GM19239 (cell line): Measurements from ENCODE around the gene UBE2QL1.

ENCODE experiments used
- DNase-seq: peaks from one replicate; pipeline ENCODE4 v3.0.0; 2011; ENCODE audit warnings: low spot score; ENCODE audit not compliant: insufficient read length
- FAIRE-seq: peaks from 2 replicates; lab custom pipeline; 2011; peaks lifted over from hg19 to GRCh38; lab: Jason Lieb, UNC

The UBE2QL1 gene

GRCh38 chr5:6452622-6453504 is 4.2 kb downstream of the UBE2QL1 start:
- no peak for DNase-seq
- FAIRE-seq, result no peak

DNA sequence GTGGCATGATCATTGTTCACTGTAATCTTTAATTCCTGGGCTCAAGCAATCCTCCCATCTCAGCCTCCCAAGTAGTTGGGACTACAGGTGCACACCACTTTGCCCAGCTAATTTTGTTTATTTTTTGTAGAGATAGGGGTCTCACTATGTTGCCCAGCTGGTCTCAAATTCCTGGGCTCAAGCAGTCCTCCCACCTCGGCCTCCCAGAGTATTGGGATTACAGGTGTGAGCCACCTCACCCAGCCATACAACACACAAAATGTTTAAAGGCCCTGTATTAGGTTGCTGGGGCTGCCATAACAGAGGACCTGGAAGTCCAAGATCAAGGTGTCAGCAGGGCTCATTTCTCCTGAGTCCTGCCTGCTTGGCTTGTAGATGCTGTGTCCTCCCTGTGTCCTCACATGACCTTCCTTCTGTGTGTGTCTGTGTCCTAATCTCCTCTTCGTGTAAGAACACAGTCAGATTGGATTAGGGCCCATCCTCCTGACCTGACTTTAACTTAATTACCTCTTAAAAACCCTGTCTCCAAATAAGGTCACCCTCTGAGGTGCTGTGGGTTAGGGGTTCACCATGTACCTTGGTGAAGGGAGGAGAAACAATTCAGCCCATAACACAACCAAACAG is 5.4 kb downstream of the UBE2QL1 start:
- no peak for FAIRE-seq
- no peak for DNase-seq

GRCh38 chr5:6454628-6455053 is 6.0 kb downstream of the UBE2QL1 start:
- no peak for FAIRE-seq
- DNase-seq, result no peak

GRCh38 chr5:6455571-6456200 is 7.0 kb downstream of the UBE2QL1 start:
- no peak for FAIRE-seq
- DNase-seq, result no peak

- DNase-seq (no peak), FAIRE-seq (no peak)
Measured at GRCh38 chr5:6456766-6457370, 8.2 kb downstream of the UBE2QL1 start.

DNA sequence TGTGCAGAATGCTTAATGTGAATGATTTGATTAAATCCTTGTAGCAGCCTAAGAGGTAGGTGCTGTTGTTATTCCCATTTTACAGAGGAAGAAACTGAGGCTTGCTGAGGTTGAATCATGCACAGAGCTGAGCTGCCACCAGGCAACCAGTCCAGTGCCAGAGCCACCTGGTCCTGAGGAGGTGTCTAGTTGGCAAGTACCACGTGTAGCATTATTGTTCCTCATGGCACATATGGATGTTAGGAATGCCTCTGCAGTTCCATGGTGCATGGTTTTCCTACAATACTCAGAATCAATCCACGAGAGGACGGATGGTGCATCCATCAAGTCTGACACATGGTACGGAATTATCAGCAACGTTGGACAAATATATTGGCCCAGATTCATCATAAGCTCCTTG is 8.9 kb downstream of the UBE2QL1 start:
- DNase-seq (no peak), FAIRE-seq (no peak)

GRCh38 chr5:6458833-6459232 is 10.2 kb downstream of the UBE2QL1 start:
- no peak for FAIRE-seq
- DNase-seq, result no peak

DNA sequence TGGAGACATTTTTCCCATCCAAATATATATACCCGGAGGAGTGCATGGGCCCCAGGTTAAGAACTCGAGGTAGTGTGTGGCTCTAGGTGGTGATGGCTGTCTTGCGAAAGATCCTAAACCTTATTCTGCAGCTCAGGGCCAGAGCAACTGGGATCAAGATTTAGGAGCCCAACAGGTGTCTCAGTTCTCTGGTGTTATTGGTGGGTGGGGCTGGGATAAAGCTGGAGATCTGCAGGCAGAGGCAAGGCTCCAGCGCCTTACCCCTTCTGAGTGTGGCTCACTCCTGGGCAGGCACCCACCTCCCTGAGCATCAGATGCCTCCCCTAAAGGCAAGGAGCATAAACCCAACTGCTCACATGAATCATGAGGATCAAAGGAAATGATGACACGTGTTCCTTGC is 11.2 kb downstream of the UBE2QL1 start:
- DNase-seq (no peak), FAIRE-seq (no peak)

GRCh38 chr5:6461006-6461405 is 12.3 kb downstream of the UBE2QL1 start:
- DNase-seq, result no peak
- no peak for FAIRE-seq

DNA sequence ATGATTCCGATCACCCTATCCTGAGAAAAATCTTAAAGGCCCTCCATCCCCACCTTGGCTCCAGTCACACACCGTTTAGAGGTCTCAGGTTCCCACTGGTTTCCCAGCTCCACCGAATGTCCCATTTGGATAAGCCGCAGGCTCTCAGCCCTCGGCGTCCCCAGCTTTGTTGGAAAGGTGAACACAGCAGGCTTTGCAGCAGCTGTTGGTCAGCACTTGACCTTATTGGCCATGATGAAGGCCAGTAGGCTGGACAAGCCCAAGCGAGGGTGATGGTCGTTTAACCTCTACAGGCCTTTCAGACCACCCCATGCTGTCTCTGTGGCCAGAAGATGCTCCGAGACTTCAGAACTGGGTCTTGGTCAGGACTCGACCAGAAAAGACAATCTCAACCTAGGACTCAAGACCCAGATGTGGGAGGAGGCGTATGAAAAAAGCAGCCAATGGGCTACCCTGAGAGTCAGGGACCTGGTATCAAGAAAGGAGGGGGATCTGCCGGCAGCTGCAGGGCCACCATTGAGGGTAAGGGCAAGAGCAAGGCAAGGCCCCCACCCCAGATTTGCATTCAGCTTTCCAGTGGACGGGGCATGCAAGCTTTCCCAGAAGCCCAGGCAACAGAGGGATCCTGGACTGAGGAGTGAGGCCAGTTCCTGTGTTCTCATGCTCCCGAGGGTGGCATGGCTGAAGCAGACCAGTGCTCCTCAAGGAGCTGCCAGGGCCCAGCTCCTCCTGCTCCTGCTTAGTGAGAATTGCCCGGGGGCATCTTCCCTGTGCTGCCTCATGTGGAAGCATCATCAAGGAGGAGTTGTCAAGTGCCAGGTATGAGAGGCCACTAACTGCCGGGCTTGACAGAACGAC is 13.4 kb downstream of the UBE2QL1 start:
- no peak for FAIRE-seq

GRCh38 chr5:6462671-6463070 is 14.0 kb downstream of the UBE2QL1 start:
- DNase-seq (no peak), FAIRE-seq (no peak)

More for the DNA sequence above, 13.4 kb downstream of the UBE2QL1 start:
- DNase-seq, result no peak

DNA sequence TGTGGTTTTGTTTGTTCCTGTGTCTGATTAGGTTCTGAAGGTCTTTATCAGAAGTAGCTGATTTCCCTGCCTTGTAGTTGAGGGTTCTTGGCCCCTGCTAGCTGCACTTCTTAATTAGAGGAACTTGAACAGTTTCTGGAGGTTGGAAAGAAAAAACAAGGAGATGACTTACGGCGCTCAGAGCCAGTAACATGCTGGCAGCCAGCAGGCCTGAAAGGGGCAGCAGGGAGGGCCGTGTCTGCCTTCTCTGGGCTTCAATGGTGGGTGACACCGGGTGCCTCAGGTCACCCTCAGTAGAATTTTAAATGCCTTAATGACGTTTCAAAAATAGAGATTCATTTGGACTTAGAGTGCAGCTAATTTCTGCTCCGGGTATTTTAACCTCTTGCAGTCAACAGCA is 15.8 kb downstream of the UBE2QL1 start:
- FAIRE-seq (no peak), DNase-seq (no peak)

GRCh38 chr5:6465831-6466790 is 17.5 kb downstream of the UBE2QL1 start:
- no peak for DNase-seq
- no peak for FAIRE-seq

GRCh38 chr5:6466975-6467567 is 18.4 kb downstream of the UBE2QL1 start:
- DNase-seq (no peak), FAIRE-seq (no peak)

GRCh38 chr5:6467591-6467990 is 18.9 kb downstream of the UBE2QL1 start:
- no peak for FAIRE-seq
- DNase-seq, result no peak

DNA sequence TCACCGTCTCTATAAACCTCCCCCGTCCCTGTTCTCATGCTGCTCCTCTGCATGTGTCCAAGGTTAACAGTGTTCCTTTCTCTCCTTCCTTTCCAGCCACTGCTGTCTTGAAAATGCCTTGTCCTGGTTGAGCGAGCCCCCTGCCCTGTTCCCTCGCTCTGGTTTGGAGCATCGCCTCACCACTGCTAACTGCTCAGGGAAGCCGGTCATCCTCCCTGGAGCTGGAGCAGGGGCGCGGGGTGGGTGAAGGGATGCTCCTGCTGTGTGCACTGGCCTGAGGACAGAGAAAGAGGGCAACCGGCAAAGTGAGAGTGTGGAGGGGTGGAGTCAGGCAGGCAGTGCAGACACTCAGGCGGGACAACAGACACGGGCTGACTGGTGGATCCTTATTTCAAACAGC is 19.4 kb downstream of the UBE2QL1 start:
- FAIRE-seq, result no peak

GRCh38 chr5:6468870-6469269 is 20.2 kb downstream of the UBE2QL1 start:
- FAIRE-seq (no peak), DNase-seq (no peak)

More for the DNA sequence above, 19.4 kb downstream of the UBE2QL1 start:
- no peak for DNase-seq

- DNase-seq (no peak), FAIRE-seq (no peak)
Measured at GRCh38 chr5:6469836-6470235, 21.2 kb downstream of the UBE2QL1 start.
